H9 (cell line): Measurements from ENCODE around the gene VEGFA. TPM values are rescaled to one million over a fixed set of nuclear protein-coding genes. Genes with fewer than 3 reads are reported as not detected.

Source experiments
- DNase-seq: peaks from one replicate; pipeline ENCODE4 v3.0.0-alpha.2; 2017
- H2AFZ ChIP-seq: one replicate; pipeline ENCODE4 v1.6.1; 2013; ENCODE audit warnings: mild to moderate bottlenecking, low read length, control low read depth, moderate library complexity
- H2AK5ac ChIP-seq: 2 replicates; pipeline ENCODE4 v1.6.1; 2013; ENCODE audit warnings: low read length, control low read depth, mixed read lengths; ENCODE audit not compliant: insufficient read length
- H2BK120ac ChIP-seq: one replicate; pipeline ENCODE4 v1.6.1; 2013; ENCODE audit warnings: low read depth, mild to moderate bottlenecking, low read length, control low read depth, inconsistent platforms; ENCODE audit not compliant: poor library complexity, severe bottlenecking
- H2BK12ac ChIP-seq: 2 replicates; pipeline ENCODE4 v1.6.1; 2013; ENCODE audit warnings: low read length, control low read depth, mixed read lengths, low read depth; ENCODE audit not compliant: insufficient read length
- H2BK15ac ChIP-seq: 2 replicates; pipeline ENCODE4 v1.6.1; 2013; ENCODE audit warnings: low read depth, low read length, control low read depth
- H2BK20ac ChIP-seq: one replicate; pipeline ENCODE4 v1.6.1; 2013; ENCODE audit warnings: low read depth, mild to moderate bottlenecking, low read length, control low read depth, inconsistent platforms; ENCODE audit not compliant: poor library complexity, severe bottlenecking
- H2BK5ac ChIP-seq: 2 replicates; pipeline ENCODE4 v1.6.1; 2013; ENCODE audit warnings: low read length, control low read depth, mixed read lengths; ENCODE audit not compliant: insufficient read length
- H3K14ac ChIP-seq: 2 replicates; pipeline ENCODE4 v1.6.1; 2013; ENCODE audit warnings: low read length, control low read depth; ENCODE audit not compliant: insufficient read depth
- H3K18ac ChIP-seq: 2 replicates; pipeline ENCODE4 v1.6.1; 2013; ENCODE audit warnings: low read depth, mild to moderate bottlenecking, mixed read lengths, low read length, control low read depth; ENCODE audit not compliant: insufficient read length
- H3K23ac ChIP-seq: 2 replicates; pipeline ENCODE4 v1.6.1; 2013; ENCODE audit warnings: low read length, control low read depth, mixed read lengths, low read depth; ENCODE audit not compliant: insufficient read length
- H3K23me2 ChIP-seq: 2 replicates; pipeline ENCODE4 v1.6.1; 2013; ENCODE audit warnings: low read depth, mild to moderate bottlenecking, mixed read lengths, low read length, control low read depth; ENCODE audit not compliant: insufficient read length, poor library complexity, severe bottlenecking
- H3K27ac ChIP-seq: 2 replicates; pipeline ENCODE4 v1.5.1; 2013; ENCODE audit warnings: low read length, control low read depth, mixed read lengths, low read depth; ENCODE audit not compliant: insufficient read length
- H3K27me3 ChIP-seq: 2 replicates; pipeline ENCODE4 v1.6.1; 2013; ENCODE audit warnings: low read length, control low read depth, inconsistent platforms; ENCODE audit not compliant: insufficient read depth
- H3K4ac ChIP-seq: 2 replicates; pipeline ENCODE4 v1.6.1; 2013; ENCODE audit warnings: low read depth, mild to moderate bottlenecking, control low read depth, inconsistent platforms, low read length, moderate library complexity
- H3K4me1 ChIP-seq: 2 replicates; pipeline ENCODE4 v1.6.1; 2013; ENCODE audit warnings: low read length, control low read depth, inconsistent platforms; ENCODE audit not compliant: insufficient read depth
- H3K4me2 ChIP-seq: 2 replicates; pipeline ENCODE4 v1.6.1; 2013; ENCODE audit warnings: low read length, control low read depth, mixed read lengths; ENCODE audit not compliant: insufficient read length, insufficient read depth
- H3K56ac ChIP-seq: 2 replicates; pipeline ENCODE4 v1.6.1; 2013; ENCODE audit warnings: low read depth, mild to moderate bottlenecking, mixed read lengths, low read length, control low read depth; ENCODE audit not compliant: insufficient read length
- H3K79me1 ChIP-seq: 2 replicates; pipeline ENCODE4 v1.6.1; 2013; ENCODE audit warnings: low read depth, mild to moderate bottlenecking, moderate library complexity, low read length, control low read depth, inconsistent platforms; ENCODE audit not compliant: insufficient read depth, poor library complexity, severe bottlenecking
- H3K79me2 ChIP-seq: 2 replicates; pipeline ENCODE4 v1.6.1; 2013; ENCODE audit warnings: low read length, control low read depth, inconsistent platforms; ENCODE audit not compliant: insufficient read depth
- H3K9ac ChIP-seq: 2 replicates; pipeline ENCODE4 v1.6.1; 2013; ENCODE audit warnings: low read length, control low read depth, mixed read lengths; ENCODE audit not compliant: insufficient read length; ENCODE audit errors: extremely low read depth
- H3K9me3 ChIP-seq: one replicate; pipeline ENCODE4 v1.6.1; 2013; ENCODE audit warnings: low read depth, low read length, inconsistent platforms; ENCODE audit not compliant: control insufficient read depth
- H3T11ph ChIP-seq: one replicate; pipeline ENCODE4 v1.6.1; 2013; ENCODE audit warnings: mild to moderate bottlenecking, low read length, control low read depth, inconsistent platforms
- H4K20me1 ChIP-seq: one replicate; pipeline ENCODE4 v1.6.1; 2013; ENCODE audit not compliant: control insufficient read depth, insufficient read length, insufficient read depth
- H4K5ac ChIP-seq: 2 replicates; pipeline ENCODE4 v1.6.1; 2013; ENCODE audit warnings: low read depth, mild to moderate bottlenecking, mixed read lengths, low read length, control low read depth; ENCODE audit not compliant: insufficient read length
- H4K8ac ChIP-seq: replicated peaks from 2 replicates; pipeline ENCODE4 v1.6.1; 2013; ENCODE audit warnings: low read length, control low read depth, mixed read lengths, low read depth; ENCODE audit not compliant: insufficient read length
- H4K91ac ChIP-seq: 2 replicates; pipeline ENCODE4 v1.6.1; 2013; ENCODE audit warnings: low read depth, mild to moderate bottlenecking, moderate library complexity, mixed read lengths, low read length, control low read depth; ENCODE audit not compliant: insufficient read length
- H3K27ac Mint-ChIP-seq, 3 experiments: 2 replicates in 2 of 3; 3 replicates in 1 of 3; pipeline ENCODE4 v1.8.0; 2020 to 2021; ENCODE audit warnings: mixed read lengths in 3 of 3, mild to moderate bottlenecking in 1 of 3, moderate library complexity in 1 of 3
- H3K27me3 Mint-ChIP-seq: 2 replicates; pipeline ENCODE4 v1.8.0; 2021; ENCODE audit warnings: low read depth, mild to moderate bottlenecking, moderate library complexity, mixed read lengths
- H3K36me3 Mint-ChIP-seq, 3 experiments: 2 replicates in 2 of 3; 3 replicates in 1 of 3; pipeline ENCODE4 v1.8.0; 2020 to 2021; ENCODE audit warnings: low read depth in 3 of 3, mixed read lengths in 3 of 3; ENCODE audit not compliant: insufficient read depth in 1 of 3
- H3K4me1 Mint-ChIP-seq, 2 experiments: 2 replicates each; pipeline ENCODE4 v1.8.0; 2020; ENCODE audit warnings: mixed read lengths in 2 of 2
- H3K4me3 Mint-ChIP-seq, 2 experiments: 2 replicates in 1 of 2; 3 replicates in 1 of 2; pipeline ENCODE4 v1.8.0; 2020 to 2021; ENCODE audit warnings: mild to moderate bottlenecking in 2 of 2, mixed read lengths in 2 of 2, moderate library complexity in 1 of 2
- H3K9me3 Mint-ChIP-seq, 2 experiments: 2 replicates in 1 of 2; 3 replicates in 1 of 2; pipeline ENCODE4 v1.8.0; 2020; ENCODE audit warnings: mild to moderate bottlenecking in 2 of 2, mixed read lengths in 2 of 2, moderate library complexity in 1 of 2
- CTCF ChIP-seq: fragments of 200-600 bp; sonication (generic); conservative IDR thresholded peaks from 3 replicates; pipeline ENCODE4 v1.8.0; 2021; ENCODE audit warnings: antibody characterized with exemption, mild to moderate bottlenecking
- WGBS: extraction: QIAGEN DNeasy Blood & Tissue Kit; methylation state at CpG from one replicate; pipeline ENCODE4 v1.1.7; 2013; ENCODE audit warnings: missing lambda C conversion rate, low lambda C conversion rate, mixed read lengths; ENCODE audit not compliant: insufficient read length; ENCODE audit errors: extremely low coverage; 5-methylcytosine and 5-hydroxymethylcytosine counted together
- total RNA-seq: library from RNA; stranded (reverse); gene quantifications from 2 replicates; pipeline ENCODE4 v1.2.1, GENCODE V29; 2021

The VEGFA gene
- total RNA-seq, 1 experiment from 2014 or later: 47.9 TPM

GRCh38 chr6:43806758-43807227 lies 36.8 kb downstream of the VEGFA start:
- Mint-ChIP-seq H3K4me3 (no peak overlapping the region; a peak in 1 of 5 replicates), H3K27ac (no peak overlapping the region), H3K4me1 (peaks cover 5 to 8% of the 10 kb centered on the region in 2 experiments), H3K27me3 (peaks cover 1% of the 10 kb centered on the region), H3K9me3 (no peaks in the 10 kb centered on the region), H3K36me3 (no peaks in the 10 kb centered on the region)
- H3T11ph ChIP-seq: no peak overlapping the region
- H3K4ac ChIP-seq: no peak overlapping the region
- no peaks in the 10 kb centered on the region for H3K23me2 ChIP-seq
- no CpG with 5 or more reads among the region's 5 CpGs for WGBS
- H3K4me1 ChIP-seq: no peaks in the 10 kb centered on the region
- H3K27me3 ChIP-seq: 0 out of 2 replicates have a peak, but pooled peaks cover 2% of the 10 kb centered on the region
- no peak overlapping the region for H3K18ac ChIP-seq
- DNase-seq: no peak
- no peak overlapping the region for H3K4me2 ChIP-seq
- no peak for TF ChIP-seq CTCF
- H4K20me1 ChIP-seq: no peaks in the 10 kb centered on the region
- no peak overlapping the region for H3K56ac ChIP-seq
- H3K79me1 ChIP-seq: no peaks in the 10 kb centered on the region
- no peak overlapping the region for H3K27ac ChIP-seq
- H2BK20ac ChIP-seq: no peak overlapping the region
- no peaks in the 10 kb centered on the region for H3K9me3 ChIP-seq
- H3K14ac ChIP-seq: no peak overlapping the region
- no peak overlapping the region for H2AFZ ChIP-seq
- no peak overlapping the region for H4K8ac ChIP-seq
- no peak overlapping the region for H3K9ac ChIP-seq
- H3K79me2 ChIP-seq: no peaks in the 10 kb centered on the region
- no peak overlapping the region for H2BK15ac ChIP-seq
- H4K5ac ChIP-seq: no peak overlapping the region
- no peak overlapping the region for H2BK12ac ChIP-seq
- H2BK5ac ChIP-seq: no peak overlapping the region
- H2AK5ac ChIP-seq: no peak overlapping the region
- H3K23ac ChIP-seq: no peak overlapping the region
- no peak overlapping the region for H2BK120ac ChIP-seq
- no peak overlapping the region for H4K91ac ChIP-seq
